GM23338 (cell line): ENCODE data around the gene H2AZ2. TPM values are rescaled to one million over a fixed set of nuclear protein-coding genes. Genes with fewer than 3 reads are reported as not detected.
A peak's percentile ranks its signal among the peaks of the same experiment; 100 is the strongest.

Experiments
- ATAC-seq: fragments of 200-7000 bp; cut with Tn5 transposase; 3 replicates; pipeline ENCODE4 v1.9.1; 2020
- DNase-seq: peaks from one replicate; pipeline ENCODE4 v3.0.0-alpha.2; 2015; ENCODE audit warnings: low spot score
- H2AFZ ChIP-seq: fragments of 200-600 bp; sonication (generic); 2 replicates; pipeline ENCODE4 v1.8.0; 2016; ENCODE audit warnings: antibody characterized with exemption, mild to moderate bottlenecking, moderate library complexity
- H3F3A ChIP-seq: fragments of 200-600 bp; sonication (generic); replicated peaks from 2 replicates; pipeline ENCODE4 v1.8.0; 2017; ENCODE audit warnings: antibody characterized with exemption, mixed run types, low read depth
- H3K27ac ChIP-seq: fragments of 200-600 bp; sonication (generic); 2 replicates; pipeline ENCODE4 v1.6.1; 2016; ENCODE audit warnings: low read depth
- H3K27me3 ChIP-seq: fragments of 200-600 bp; sonication (generic); 2 replicates; pipeline ENCODE4 v1.8.0; 2016; ENCODE audit warnings: mild to moderate bottlenecking, mixed run types, moderate library complexity; ENCODE audit not compliant: insufficient read depth
- H3K36me3 ChIP-seq: fragments of 200-600 bp; sonication (generic); 2 replicates; pipeline ENCODE4 v1.8.0; 2016; ENCODE audit warnings: mild to moderate bottlenecking; ENCODE audit not compliant: insufficient read depth
- H3K4me1 ChIP-seq: fragments of 200-600 bp; sonication (generic); 2 replicates; pipeline ENCODE4 v1.8.0; 2016; ENCODE audit warnings: mild to moderate bottlenecking, moderate library complexity; ENCODE audit not compliant: insufficient read depth
- H3K4me2 ChIP-seq: fragments of 200-600 bp; sonication (generic); 2 replicates; pipeline ENCODE4 v1.7.1; 2017; ENCODE audit warnings: mixed run types
- H3K4me3 ChIP-seq: fragments of 200-600 bp; sonication (generic); 2 replicates; pipeline ENCODE4 v1.6.1; 2016; ENCODE audit warnings: mixed run types
- H3K79me2 ChIP-seq: fragments of 200-600 bp; sonication (generic); replicated peaks from 2 replicates; pipeline ENCODE4 v1.8.0; 2017; ENCODE audit warnings: mild to moderate bottlenecking; ENCODE audit not compliant: insufficient read depth
- H3K9me2 ChIP-seq: fragments of 200-600 bp; sonication (generic); 2 replicates; pipeline ENCODE4 v1.8.0; 2017; ENCODE audit not compliant: insufficient read depth
- H4K20me1 ChIP-seq: fragments of 200-600 bp; sonication (generic); replicated peaks from 2 replicates; pipeline ENCODE4 v1.8.0; 2017; ENCODE audit warnings: mild to moderate bottlenecking; ENCODE audit not compliant: insufficient read depth
- H3K27ac Mint-ChIP-seq: 2 replicates; pipeline ENCODE4 v1.8.0; 2020; ENCODE audit warnings: inconsistent platforms, mild to moderate bottlenecking, moderate library complexity, mixed read lengths
- H3K27me3 Mint-ChIP-seq: 3 replicates; pipeline ENCODE4 v1.8.0; 2022; ENCODE audit warnings: low read depth, mild to moderate bottlenecking, moderate library complexity, mixed read lengths, inconsistent platforms; ENCODE audit not compliant: insufficient read depth, poor library complexity
- H3K36me3 Mint-ChIP-seq: 3 replicates; pipeline ENCODE4 v1.8.0; 2021; ENCODE audit warnings: low read depth, mild to moderate bottlenecking, inconsistent platforms, moderate library complexity, mixed read lengths
- H3K4me1 Mint-ChIP-seq: 3 replicates; pipeline ENCODE4 v1.8.0; 2020; ENCODE audit warnings: mild to moderate bottlenecking, inconsistent platforms, mixed read lengths
- H3K4me3 Mint-ChIP-seq: 3 replicates; pipeline ENCODE4 v1.8.0; 2021; ENCODE audit warnings: moderate library complexity, mild to moderate bottlenecking, inconsistent platforms, mixed read lengths
- H3K9me3 Mint-ChIP-seq: 3 replicates; pipeline ENCODE4 v1.8.0; 2020; ENCODE audit warnings: moderate library complexity, mild to moderate bottlenecking, inconsistent platforms, mixed read lengths
- CREB1 ChIP-seq: fragments of 250-450 bp; sonication (Bioruptor Pico); IDR thresholded peaks from 2 replicates; pipeline ENCODE4 v1.5.0; 2020; ENCODE audit warnings: low read depth, mild to moderate bottlenecking, moderate library complexity
- ETS1 ChIP-seq: IDR thresholded peaks from 2 replicates; pipeline ENCODE4 v1.6.1; 2016; ENCODE audit warnings: antibody characterized with exemption
- EZH2 ChIP-seq: fragments of 200-600 bp; sonication (generic); IDR thresholded peaks from one replicate; pipeline ENCODE4 v1.8.0; 2017; ENCODE audit warnings: antibody characterized with exemption, mild to moderate bottlenecking, low read depth; ENCODE audit not compliant: unreplicated experiment
- EZH2phosphoT487 ChIP-seq: fragments of 200-600 bp; sonication (generic); IDR thresholded peaks from one replicate; pipeline ENCODE4 v1.8.1; 2018; ENCODE audit warnings: antibody characterized with exemption; ENCODE audit not compliant: unreplicated experiment
- JUNB ChIP-seq: IDR thresholded peaks from one replicate; pipeline ENCODE4 v1.6.1; 2016; ENCODE audit warnings: antibody characterized with exemption; ENCODE audit not compliant: unreplicated experiment
- NANOG ChIP-seq: IDR thresholded peaks from 2 replicates; pipeline ENCODE4 v1.6.1; 2016; ENCODE audit warnings: antibody characterized with exemption, borderline replicate concordance
- POLR2AphosphoS5 ChIP-seq: IDR thresholded peaks from 2 replicates; pipeline ENCODE4 v1.6.1; 2016; ENCODE audit warnings: antibody characterized with exemption, low read depth
- REST ChIP-seq: IDR thresholded peaks from one replicate; pipeline ENCODE4 v1.6.1; 2018; ENCODE audit warnings: antibody characterized with exemption; ENCODE audit not compliant: unreplicated experiment
- STAT1 ChIP-seq: IDR thresholded peaks from one replicate; pipeline ENCODE4 v1.6.1; 2016; ENCODE audit warnings: antibody characterized with exemption; ENCODE audit not compliant: unreplicated experiment
- ZNF114 ChIP-seq: fragments of 250-450 bp; sonication (Bioruptor Pico); IDR thresholded peaks from 2 replicates; pipeline ENCODE4 v1.5.0; 2020; ENCODE audit warnings: mild to moderate bottlenecking, moderate library complexity
- ZNF331 ChIP-seq: fragments of 250-450 bp; sonication (Bioruptor Pico); IDR thresholded peaks from 2 replicates; pipeline ENCODE4 v1.5.0; 2020; ENCODE audit warnings: low read depth, mild to moderate bottlenecking, moderate library complexity
- polyA plus RNA-seq: library from polyadenylated mRNA; unstranded; fragments of >200 nt; fragmentation: Nextera tagmentation; extraction: Ambion mirVana; gene quantifications from 2 replicates; pipeline ENCODE4 v1.2.1, GENCODE V29; 2016
- total RNA-seq: library from RNA; depleted of rRNA; stranded (reverse); fragments of >200 nt; shearing (Covaris generic); gene quantifications from 2 replicates; pipeline ENCODE4 v1.2.3, GENCODE V29; 2014
- TF ChIP-seq, protein P1 (sequence below), 2 experiments: fragments of 200-600 bp in 1 of 2; sonication (generic) in 1 of 2; conservative IDR thresholded peaks; 2 replicates each; pipeline versions ENCODE4 v1.5.1 to v1.6.1; 2016 to 2017; ENCODE audit warnings: antibody characterized with exemption in 2 of 2, low read depth in 2 of 2, mild to moderate bottlenecking in 2 of 2, moderate library complexity in 1 of 2
- TF ChIP-seq, protein P2 (sequence below): fragments of 250-450 bp; sonication (Bioruptor Pico); IDR thresholded peaks from 2 replicates; pipeline ENCODE4 v1.5.0; 2020; ENCODE audit warnings: mild to moderate bottlenecking, moderate library complexity

The H2AZ2 gene
- total and polyA plus RNA-seq, 2 experiments from 2014 or later, result 215 to 390 TPM

- H2AFZ ChIP-seq, result no peak overlapping the region
- H3K27me3 ChIP-seq, result no peaks in the 10 kb centered on the region
- H3K9me3 Mint-ChIP-seq, result no peaks in the 10 kb centered on the region
- TF ChIP-seq, protein P1, sequence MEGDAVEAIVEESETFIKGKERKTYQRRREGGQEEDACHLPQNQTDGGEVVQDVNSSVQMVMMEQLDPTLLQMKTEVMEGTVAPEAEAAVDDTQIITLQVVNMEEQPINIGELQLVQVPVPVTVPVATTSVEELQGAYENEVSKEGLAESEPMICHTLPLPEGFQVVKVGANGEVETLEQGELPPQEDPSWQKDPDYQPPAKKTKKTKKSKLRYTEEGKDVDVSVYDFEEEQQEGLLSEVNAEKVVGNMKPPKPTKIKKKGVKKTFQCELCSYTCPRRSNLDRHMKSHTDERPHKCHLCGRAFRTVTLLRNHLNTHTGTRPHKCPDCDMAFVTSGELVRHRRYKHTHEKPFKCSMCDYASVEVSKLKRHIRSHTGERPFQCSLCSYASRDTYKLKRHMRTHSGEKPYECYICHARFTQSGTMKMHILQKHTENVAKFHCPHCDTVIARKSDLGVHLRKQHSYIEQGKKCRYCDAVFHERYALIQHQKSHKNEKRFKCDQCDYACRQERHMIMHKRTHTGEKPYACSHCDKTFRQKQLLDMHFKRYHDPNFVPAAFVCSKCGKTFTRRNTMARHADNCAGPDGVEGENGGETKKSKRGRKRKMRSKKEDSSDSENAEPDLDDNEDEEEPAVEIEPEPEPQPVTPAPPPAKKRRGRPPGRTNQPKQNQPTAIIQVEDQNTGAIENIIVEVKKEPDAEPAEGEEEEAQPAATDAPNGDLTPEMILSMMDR (conservative IDR thresholded peaks at IDR 0.05; ENCODE audit: low read depth in 2 of 2), result no peak
- no peak for TF ChIP-seq NANOG
- no peak for TF ChIP-seq ZNF114 (CRISPR knock-in tag)
- no peak for TF ChIP-seq JUNB
- TF ChIP-seq, protein P2, sequence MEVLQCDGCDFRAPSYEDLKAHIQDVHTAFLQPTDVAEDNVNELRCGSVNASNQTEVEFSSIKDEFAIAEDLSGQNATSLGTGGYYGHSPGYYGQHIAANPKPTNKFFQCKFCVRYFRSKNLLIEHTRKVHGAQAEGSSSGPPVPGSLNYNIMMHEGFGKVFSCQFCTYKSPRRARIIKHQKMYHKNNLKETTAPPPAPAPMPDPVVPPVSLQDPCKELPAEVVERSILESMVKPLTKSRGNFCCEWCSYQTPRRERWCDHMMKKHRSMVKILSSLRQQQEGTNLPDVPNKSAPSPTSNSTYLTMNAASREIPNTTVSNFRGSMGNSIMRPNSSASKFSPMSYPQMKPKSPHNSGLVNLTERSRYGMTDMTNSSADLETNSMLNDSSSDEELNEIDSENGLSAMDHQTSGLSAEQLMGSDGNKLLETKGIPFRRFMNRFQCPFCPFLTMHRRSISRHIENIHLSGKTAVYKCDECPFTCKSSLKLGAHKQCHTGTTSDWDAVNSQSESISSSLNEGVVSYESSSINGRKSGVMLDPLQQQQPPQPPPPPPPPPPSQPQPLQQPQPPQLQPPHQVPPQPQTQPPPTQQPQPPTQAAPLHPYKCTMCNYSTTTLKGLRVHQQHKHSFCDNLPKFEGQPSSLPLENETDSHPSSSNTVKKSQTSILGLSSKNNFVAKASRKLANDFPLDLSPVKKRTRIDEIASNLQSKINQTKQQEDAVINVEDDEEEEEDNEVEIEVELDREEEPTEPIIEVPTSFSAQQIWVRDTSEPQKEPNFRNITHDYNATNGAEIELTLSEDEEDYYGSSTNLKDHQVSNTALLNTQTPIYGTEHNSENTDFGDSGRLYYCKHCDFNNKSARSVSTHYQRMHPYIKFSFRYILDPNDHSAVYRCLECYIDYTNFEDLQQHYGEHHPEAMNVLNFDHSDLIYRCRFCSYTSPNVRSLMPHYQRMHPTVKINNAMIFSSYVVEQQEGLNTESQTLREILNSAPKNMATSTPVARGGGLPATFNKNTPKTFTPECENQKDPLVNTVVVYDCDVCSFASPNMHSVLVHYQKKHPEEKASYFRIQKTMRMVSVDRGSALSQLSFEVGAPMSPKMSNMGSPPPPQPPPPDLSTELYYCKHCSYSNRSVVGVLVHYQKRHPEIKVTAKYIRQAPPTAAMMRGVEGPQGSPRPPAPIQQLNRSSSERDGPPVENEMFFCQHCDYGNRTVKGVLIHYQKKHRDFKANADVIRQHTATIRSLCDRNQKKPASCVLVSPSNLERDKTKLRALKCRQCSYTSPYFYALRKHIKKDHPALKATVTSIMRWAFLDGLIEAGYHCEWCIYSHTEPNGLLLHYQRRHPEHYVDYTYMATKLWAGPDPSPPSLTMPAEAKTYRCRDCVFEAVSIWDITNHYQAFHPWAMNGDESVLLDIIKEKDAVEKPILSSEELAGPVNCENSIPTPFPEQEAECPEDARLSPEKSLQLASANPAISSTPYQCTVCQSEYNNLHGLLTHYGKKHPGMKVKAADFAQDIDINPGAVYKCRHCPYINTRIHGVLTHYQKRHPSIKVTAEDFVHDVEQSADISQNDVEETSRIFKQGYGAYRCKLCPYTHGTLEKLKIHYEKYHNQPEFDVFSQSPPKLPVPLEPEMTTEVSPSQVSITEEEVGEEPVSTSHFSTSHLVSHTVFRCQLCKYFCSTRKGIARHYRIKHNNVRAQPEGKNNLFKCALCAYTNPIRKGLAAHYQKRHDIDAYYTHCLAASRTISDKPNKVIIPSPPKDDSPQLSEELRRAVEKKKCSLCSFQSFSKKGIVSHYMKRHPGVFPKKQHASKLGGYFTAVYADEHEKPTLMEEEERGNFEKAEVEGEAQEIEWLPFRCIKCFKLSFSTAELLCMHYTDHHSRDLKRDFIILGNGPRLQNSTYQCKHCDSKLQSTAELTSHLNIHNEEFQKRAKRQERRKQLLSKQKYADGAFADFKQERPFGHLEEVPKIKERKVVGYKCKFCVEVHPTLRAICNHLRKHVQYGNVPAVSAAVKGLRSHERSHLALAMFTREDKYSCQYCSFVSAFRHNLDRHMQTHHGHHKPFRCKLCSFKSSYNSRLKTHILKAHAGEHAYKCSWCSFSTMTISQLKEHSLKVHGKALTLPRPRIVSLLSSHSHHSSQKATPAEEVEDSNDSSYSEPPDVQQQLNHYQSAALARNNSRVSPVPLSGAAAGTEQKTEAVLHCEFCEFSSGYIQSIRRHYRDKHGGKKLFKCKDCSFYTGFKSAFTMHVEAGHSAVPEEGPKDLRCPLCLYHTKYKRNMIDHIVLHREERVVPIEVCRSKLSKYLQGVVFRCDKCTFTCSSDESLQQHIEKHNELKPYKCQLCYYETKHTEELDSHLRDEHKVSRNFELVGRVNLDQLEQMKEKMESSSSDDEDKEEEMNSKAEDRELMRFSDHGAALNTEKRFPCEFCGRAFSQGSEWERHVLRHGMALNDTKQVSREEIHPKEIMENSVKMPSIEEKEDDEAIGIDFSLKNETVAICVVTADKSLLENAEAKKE (CRISPR knock-in tag), result no peak
- no peak for TF ChIP-seq ETS1
- no peak for TF ChIP-seq REST
- TF ChIP-seq CREB1 (CRISPR knock-in tag), result no peak
- TF ChIP-seq EZH2phosphoT487, result no peak
- TF ChIP-seq STAT1, result no peak
- TF ChIP-seq ZNF331, result no peak
- TF ChIP-seq POLR2AphosphoS5, result no peak
- no peak for TF ChIP-seq EZH2
- H3K79me2 ChIP-seq, result peaks cover 15% of the 10 kb centered on the region
- no peak overlapping the region; the same call in 2 of the 3 replicates for H3K4me3 Mint-ChIP-seq
- H3K36me3 ChIP-seq, result no peaks in the 10 kb centered on the region
- no peaks in the 10 kb centered on the region for H3K4me1 Mint-ChIP-seq
- no peaks in the 10 kb centered on the region for H3K9me2 ChIP-seq
- H3K36me3 Mint-ChIP-seq, result no peaks in the 10 kb centered on the region
- H3K4me2 ChIP-seq, result no peak overlapping the region
- H3K27ac Mint-ChIP-seq, result no peak overlapping the region; the same call in 1 of the 2 replicates
- H4K20me1 ChIP-seq, result no peaks in the 10 kb centered on the region
- ATAC-seq, result no peak
- no peak for DNase-seq
- H3K27ac ChIP-seq, result peak overlapping the region; percentile 69; the same call in 1 of the 2 replicates
- 0 out of 2 replicates have a peak, but pooled peaks cover 5% of the 10 kb centered on the region for H3F3A ChIP-seq
- no peaks in the 10 kb centered on the region for H3K4me1 ChIP-seq
- no peak overlapping the region for H3K4me3 ChIP-seq
- peaks cover 14% of the 10 kb centered on the region for H3K27me3 Mint-ChIP-seq
Observed at GRCh38 chr7:44791278-44792219, 56.3 kb downstream of the H2AZ2 start.
